NCI-H2227 (cell line): ENCODE results near the gene EXOC3L1.

Source experiments
- DNase-seq: peaks from one replicate; lab custom pipeline; 2025; ENCODE audit not compliant: unreplicated experiment; lab: John Stamatoyannopoulos, UW

The EXOC3L1 gene

DNA sequence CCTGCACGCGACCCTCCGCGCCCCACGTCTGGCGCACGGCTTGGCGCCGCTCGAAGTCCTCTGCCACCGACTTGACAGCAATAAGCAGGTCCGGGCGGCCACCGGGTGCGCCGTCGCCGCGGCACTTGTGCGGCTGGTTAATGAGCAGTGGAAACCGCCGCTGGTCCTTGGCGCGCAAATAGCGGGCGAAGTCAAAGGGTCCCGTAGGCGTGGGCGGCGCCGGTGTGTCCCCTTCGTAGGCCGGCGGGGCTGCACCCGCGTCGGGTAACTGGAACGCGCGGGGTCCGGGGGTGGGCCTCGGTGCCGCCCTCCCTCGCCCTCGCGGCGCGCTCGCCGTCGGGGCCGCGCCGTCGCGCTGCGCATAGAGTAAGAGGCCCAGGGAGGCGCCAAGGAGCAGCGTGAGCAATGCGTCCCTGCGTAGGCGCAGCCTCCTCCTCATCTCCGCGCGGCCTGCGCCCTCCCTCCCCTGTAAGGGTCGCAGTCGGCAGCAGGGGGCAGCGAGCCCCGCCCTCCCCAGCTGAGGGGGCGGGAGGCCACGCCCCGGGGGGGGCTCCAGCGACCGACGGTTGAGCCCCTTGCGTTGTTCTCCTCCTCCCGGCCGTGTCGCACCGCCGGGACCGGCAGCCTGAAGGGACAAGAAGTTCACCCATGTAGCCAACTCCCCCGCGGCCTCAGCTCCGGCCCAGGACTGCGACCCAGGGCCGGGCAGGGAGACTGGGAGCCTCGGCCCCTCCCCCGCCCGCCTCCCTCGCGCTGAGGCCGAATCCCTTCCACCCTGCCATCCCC, 39.7 kb downstream of the EXOC3L1 start:
- peak; percentile 80 for DNase-seq

DNA sequence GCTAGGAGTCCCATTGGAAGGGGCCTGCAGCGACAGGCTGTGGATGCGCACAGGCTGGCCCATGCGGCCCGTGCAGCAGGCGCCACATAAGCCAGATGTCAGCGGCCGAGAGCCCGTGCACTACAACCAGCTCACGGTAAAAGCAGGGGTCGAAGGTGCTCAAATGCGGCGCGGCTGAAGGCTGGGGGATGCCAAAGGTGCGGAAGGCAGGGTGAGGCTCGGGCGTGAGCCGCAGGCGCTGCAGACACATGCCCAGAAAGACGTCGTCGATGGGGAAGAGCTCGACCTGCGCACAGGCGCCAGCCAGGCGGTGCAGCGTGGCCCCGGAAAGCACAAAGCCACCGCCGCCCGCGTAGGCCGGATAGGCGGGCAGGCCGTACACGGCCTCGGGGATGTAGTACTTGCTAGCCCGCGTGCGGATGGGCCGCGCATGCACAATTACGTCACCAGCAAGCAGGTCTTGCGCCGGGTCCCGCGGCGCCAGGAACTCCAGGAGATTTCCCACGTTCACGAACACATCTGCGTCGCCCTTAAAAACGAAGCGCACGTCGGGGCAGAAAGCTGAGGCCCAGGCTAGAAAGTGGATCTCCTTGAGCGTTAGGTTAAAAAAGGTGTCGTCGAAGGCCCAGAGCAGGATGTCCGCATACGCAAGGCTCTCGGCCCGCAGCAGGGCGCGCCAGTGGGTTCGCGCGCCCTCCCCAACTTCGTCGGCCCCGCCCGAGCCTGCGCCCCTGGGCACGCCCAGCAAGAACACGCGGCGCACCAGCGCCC, 40.5 kb downstream of the EXOC3L1 start:
- DNase-seq = no peak

DNA sequence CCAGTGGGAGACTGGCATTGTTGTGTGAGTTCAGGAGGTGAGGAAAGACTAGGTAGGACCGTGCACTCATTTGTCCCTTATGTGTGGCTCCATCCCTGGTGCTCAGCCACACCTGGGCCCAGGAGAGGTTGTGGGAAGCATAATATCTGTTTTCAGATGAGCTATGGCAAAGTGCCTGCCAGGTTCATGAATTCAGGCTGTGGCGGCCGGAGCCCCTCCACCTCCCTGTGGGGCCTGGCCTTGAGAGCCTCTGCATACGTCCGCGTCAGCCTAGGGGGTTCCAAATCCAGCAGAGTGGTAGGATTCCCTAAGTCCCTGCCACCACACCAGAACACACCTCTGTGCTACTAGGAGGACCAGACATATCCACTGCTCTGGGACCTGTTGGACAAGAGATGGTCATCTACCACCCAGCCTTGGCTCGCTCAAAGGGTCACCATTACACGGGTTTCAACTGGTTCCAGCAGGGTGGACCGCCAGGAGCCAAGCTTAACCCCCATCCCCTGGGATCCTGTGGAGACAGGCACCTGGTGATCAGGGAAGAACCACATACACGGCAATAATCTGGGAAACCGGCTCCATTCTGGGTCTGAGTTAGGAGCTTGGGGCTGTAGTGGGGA, 41.2 kb downstream of the EXOC3L1 start:
- no peak for DNase-seq

DNA sequence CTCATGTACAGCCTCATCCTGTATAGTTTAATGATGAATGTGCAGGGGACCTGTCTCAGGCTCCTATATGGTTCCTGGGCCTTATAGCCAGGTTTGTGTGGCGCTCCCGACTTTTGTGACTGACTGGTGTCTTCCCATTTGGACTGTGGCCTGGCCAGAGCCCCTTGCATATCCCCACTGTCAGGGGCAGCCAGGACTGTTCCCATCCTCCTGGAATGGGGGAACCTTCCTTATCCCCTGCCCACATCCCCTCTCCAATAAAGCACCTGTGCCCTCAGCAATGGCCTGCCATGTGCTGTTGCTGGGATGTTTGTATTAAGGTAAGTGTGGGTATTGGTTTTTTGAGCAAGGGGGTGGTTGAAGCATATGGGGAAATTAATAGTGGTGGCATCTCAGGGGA, 41.7 kb downstream of the EXOC3L1 start:
- no peak for DNase-seq

DNA sequence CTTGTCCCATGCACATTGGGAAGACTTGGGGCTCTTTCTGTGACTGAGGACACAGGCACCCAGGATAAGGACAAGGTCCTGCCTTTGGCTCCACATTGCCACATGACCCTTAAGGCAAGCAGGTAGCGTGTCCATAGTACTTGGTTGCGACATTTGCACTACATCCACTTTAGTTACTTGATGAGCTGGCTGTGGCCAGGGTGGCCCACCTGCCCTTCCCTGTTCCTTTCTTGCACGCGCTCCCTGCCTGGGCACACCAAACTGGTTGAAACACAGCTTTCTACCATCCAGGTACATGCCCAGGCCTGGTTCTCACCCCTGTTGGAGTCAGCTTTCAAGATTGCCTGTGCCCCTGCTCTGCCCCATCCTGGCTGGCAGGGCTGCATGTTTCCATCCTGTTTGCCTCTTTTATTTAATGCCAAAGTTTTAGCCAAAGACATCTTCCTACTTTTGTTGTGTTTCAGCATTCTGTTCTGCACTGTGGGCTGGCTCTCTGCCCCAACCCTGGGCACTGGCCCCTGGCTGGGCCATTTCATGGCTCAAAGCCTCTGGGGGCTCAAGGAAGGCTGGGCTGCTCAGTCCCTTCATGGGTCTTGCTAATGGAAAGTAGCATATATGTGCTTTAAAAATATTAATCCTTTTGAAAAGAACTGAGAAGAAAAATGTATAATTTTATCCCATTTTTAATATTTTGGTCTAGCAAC, 42.3 kb downstream of the EXOC3L1 start:
- DNase-seq = no peak

DNA sequence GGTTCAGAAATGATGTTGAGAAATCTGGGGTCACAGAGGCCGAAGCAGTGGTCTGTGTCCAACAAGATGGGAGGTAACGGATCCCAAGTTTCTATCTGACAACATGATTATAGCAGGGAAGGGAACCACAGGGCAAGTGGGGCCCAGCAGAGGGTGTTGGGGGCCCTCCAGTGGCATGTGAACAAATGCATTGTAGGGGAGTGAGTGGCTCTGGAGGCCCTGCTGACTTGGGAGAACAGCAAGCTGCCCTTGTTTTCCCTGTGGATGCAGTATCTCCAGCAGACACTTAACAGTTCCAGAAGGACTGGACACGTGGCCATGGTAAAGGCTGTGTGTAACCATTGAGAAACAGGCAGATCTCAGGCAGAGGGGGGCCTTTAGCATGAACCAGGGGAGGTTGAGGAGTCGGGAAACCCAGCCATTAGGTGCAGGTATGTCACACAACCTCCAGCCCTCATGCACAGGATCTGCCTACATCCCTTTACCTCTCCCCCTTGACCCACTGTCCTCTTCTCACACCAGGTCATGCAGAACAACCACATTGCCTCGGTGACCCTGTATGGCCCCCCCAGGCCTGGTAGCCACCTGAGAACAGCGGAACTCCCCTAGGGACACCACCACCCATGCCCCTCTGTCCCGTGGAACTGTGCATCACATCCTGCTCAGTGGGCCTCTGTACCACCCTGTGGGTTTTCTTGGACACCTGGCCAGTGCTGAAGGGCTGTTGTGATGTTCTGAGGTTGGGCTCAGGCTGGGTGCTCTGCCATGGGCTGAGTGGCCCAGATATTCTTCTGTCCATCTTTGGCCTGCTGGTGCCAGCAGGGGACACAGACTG, 43.2 kb downstream of the EXOC3L1 start:
- no peak for DNase-seq

DNA sequence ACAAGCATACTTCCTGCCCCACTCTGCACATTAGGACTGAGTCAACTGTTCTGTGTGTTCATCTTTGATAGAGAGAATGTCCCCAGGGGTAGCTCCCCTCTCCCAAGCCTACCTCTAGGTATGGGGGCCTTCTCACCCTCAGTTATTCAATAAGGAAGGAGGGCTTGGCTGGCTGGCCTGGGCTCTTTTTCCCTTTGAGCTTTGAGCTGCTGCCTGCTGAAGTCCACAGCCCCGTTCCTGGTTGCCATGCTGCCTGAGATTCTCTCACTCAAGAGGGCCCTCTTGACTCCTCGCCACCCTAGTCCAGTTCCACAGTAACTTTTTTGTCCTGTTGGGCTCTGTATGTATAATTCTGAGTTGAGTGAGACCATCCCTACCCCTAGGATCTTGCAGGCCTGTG, 44.2 kb downstream of the EXOC3L1 start:
- no peak for DNase-seq

DNA sequence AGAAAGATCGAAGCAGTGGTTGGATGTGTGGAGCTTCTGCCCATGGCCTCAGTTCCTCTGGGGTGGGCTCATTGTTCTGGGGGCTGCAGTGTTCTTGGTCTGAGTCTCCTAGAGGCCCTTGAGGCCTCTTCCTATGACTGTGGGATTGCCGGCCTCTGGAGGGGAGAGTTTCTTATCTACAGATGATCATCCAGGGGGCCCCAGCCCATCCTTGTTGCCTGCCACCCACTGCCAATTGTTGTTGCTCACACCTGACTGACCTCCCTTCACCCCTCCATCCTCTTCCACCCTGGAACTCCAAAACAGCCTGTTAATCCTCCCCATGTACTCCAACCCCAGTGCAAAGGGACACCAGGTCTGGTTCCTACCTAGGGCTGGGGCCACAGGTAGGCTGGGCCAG, 45.0 kb downstream of the EXOC3L1 start:
- no peak for DNase-seq

DNA sequence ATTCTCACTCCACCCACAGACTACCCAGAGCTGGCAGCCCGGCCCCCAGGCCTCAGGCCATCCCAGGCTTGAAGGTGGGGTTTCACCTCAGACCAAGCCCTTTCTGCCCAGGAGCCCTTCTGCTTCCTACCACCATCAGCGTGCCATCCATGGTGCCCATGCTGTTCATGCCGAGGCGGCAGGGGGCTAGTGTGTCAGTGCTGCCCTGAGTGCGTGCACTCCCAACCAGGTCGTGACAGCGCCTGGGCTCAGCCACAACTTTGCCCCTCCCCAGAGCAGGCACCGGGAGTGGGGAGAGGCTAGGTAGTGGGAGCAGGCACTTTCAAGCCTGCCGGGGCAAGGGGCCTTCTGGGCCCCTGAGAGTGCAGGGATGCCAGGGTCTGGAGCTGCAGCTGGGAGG, 47.6 kb downstream of the EXOC3L1 start:
- no peak for DNase-seq

DNA sequence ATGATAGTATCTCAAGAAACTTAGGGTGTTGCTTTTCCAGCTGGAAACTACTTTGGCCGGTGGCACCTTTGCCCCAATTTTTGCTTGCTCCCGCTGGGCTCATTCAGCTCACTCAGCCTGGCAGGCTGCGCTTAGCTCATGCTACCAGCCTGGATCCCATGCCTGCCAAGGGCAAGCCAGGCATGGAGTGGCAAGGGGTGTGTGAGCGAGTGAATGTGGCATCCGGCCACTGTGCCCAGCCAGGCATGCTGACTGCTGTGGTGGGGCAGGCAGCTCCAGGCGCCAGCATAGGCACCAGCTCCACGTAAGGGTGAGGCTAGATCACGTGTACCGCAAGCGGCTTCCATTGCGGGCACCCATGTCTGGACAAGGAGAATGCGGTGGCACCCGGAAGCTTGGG, 48.5 kb downstream of the EXOC3L1 start:
- no peak for DNase-seq

DNA sequence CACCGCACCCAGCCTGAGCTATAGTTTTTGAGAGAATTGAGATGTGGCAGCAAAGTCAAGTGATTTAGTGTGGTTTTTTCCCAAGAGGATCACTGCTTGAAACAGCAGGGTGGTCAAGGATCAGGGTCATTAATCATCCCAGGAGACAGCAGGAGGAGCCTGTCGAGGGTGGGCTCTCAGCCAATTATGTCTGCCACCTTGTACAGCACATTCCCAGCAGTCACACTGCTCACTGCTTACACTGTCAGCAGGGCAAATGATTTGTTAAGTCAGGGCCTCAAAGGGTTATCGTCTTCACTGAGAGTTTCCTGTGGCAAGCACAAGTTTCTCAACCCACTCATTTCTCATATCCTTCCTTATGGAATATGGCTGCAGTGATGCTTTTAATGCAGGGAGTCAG, 52.3 kb downstream of the EXOC3L1 start:
- no peak for DNase-seq
